HG03139 (cell line): ENCODE results near the gene MYH6.
"Not testable (repeated sequence)": the region's sequence is repeated elsewhere in the genome, so short reads cannot be mapped to it uniquely, and the experiment has no call there.

ENCODE experiments used
- ATAC-seq: cut with Tn5 transposase; IDR thresholded peaks from one replicate; pipeline ENCODE4 v1.9.1; 2021; ENCODE audit not compliant: unreplicated experiment

Gene MYH6

GRCh38 chr14:23407516-23408306 lies at the start of gene MYH6:
MYH6 (minus strand) TSS chr14:23408273; CDS start chr14:23407223, 1,050 bp downstream.
- ATAC-seq = no peak

- not testable (repeated sequence) for ATAC-seq
Measured at GRCh38 chr14:23456883-23457586, 49.0 kb upstream of the MYH6 start.

- ATAC-seq = no peak
Measured at GRCh38 chr14:23454445-23454856, 46.4 kb upstream of the MYH6 start.

GRCh38 chr14:23452237-23452636 lies 44.2 kb upstream of the MYH6 start:
- no peak for ATAC-seq

- no peak for ATAC-seq
Measured at GRCh38 chr14:23450379-23450778, 42.3 kb upstream of the MYH6 start.

- no peak for ATAC-seq
Measured at GRCh38 chr14:23449314-23449713, 41.2 kb upstream of the MYH6 start.

GRCh38 chr14:23447361-23448350 lies 39.6 kb upstream of the MYH6 start:
- no peak for ATAC-seq

GRCh38 chr14:23446291-23446851 lies 38.3 kb upstream of the MYH6 start:
- no peak for ATAC-seq

- no peak for ATAC-seq
Measured at GRCh38 chr14:23445773-23446172, 37.7 kb upstream of the MYH6 start.

GRCh38 chr14:23444314-23444713 lies 36.2 kb upstream of the MYH6 start:
- no peak for ATAC-seq

GRCh38 chr14:23443881-23444280 lies 35.8 kb upstream of the MYH6 start:
- ATAC-seq = no peak

GRCh38 chr14:23443411-23443812 lies 35.3 kb upstream of the MYH6 start:
- ATAC-seq = no peak

- ATAC-seq = no peak
Measured at GRCh38 chr14:23442721-23443356, 34.8 kb upstream of the MYH6 start.

- ATAC-seq = no peak
Measured at GRCh38 chr14:23441076-23441475, 33.0 kb upstream of the MYH6 start.

GRCh38 chr14:23439107-23439835 lies 31.2 kb upstream of the MYH6 start:
- no peak for ATAC-seq

GRCh38 chr14:23438101-23438971 lies 30.3 kb upstream of the MYH6 start:
- ATAC-seq = no peak

- no peak for ATAC-seq
Measured at GRCh38 chr14:23437133-23438100, 29.3 kb upstream of the MYH6 start.
